HEK293 (cell line): ENCODE data around the gene FBH1.

ENCODE experiments used
- ZBTB26 ChIP-seq: fragments of 450-650 bp; formaldehyde crosslinking; optimal IDR thresholded peaks from 2 replicates; pipeline ENCODE3; 2016; ENCODE audit warnings: missing biosample characterization, mild to moderate bottlenecking, missing genetic modification characterization
- ZNF169 ChIP-seq: fragments of 450-650 bp; formaldehyde crosslinking; IDR thresholded peaks from 2 replicates; pipeline ENCODE4 v1.5.1; 2016; ENCODE audit warnings: missing biosample characterization, missing genetic modification characterization
- ZNF433 ChIP-seq: fragments of 450-650 bp; formaldehyde crosslinking; IDR thresholded peaks from 2 replicates; pipeline ENCODE4 v1.5.1; 2016; ENCODE audit warnings: missing biosample characterization, missing genetic modification characterization, low read depth
- ZNF510 ChIP-seq: fragments of 450-650 bp; formaldehyde crosslinking; IDR thresholded peaks from 2 replicates; pipeline ENCODE4 v1.5.1; 2018; ENCODE audit warnings: mild to moderate bottlenecking, missing genetic modification characterization, missing biosample characterization; ENCODE audit not compliant: insufficient replicate concordance
- ZNF549 ChIP-seq: fragments of 450-650 bp; IDR thresholded peaks from 2 replicates; pipeline ENCODE4 v1.5.1; 2018; ENCODE audit warnings: missing biosample characterization, missing genetic modification characterization, mild to moderate bottlenecking, inconsistent platforms, moderate library complexity
- ZNF830 ChIP-seq: fragments of 450-650 bp; IDR thresholded peaks from 2 replicates; pipeline ENCODE4 v1.5.0; 2018; ENCODE audit warnings: missing biosample characterization, missing genetic modification characterization, low read depth, mild to moderate bottlenecking, moderate library complexity
- TF ChIP-seq, protein P1 (sequence below): fragments of 450-650 bp; formaldehyde crosslinking; IDR thresholded peaks from 2 replicates; pipeline ENCODE4 v1.5.1; 2016; ENCODE audit warnings: missing biosample characterization, missing genetic modification characterization

- TF ChIP-seq ZNF169 (tag by site-specific recombination) (no peak), ZNF510 (tag by site-specific recombination) (no peak), ZNF433 (tag by site-specific recombination) (no peak), ZNF830 (tag by site-specific recombination) (no peak), ZBTB26 (tag by site-specific recombination) (no peak), ZNF549 (tag by site-specific recombination) (no peak)
- TF ChIP-seq, protein P1, sequence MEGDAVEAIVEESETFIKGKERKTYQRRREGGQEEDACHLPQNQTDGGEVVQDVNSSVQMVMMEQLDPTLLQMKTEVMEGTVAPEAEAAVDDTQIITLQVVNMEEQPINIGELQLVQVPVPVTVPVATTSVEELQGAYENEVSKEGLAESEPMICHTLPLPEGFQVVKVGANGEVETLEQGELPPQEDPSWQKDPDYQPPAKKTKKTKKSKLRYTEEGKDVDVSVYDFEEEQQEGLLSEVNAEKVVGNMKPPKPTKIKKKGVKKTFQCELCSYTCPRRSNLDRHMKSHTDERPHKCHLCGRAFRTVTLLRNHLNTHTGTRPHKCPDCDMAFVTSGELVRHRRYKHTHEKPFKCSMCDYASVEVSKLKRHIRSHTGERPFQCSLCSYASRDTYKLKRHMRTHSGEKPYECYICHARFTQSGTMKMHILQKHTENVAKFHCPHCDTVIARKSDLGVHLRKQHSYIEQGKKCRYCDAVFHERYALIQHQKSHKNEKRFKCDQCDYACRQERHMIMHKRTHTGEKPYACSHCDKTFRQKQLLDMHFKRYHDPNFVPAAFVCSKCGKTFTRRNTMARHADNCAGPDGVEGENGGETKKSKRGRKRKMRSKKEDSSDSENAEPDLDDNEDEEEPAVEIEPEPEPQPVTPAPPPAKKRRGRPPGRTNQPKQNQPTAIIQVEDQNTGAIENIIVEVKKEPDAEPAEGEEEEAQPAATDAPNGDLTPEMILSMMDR = no peak
Measured at GRCh38 chr10:5910323-5911100, 20.5 kb downstream of the FBH1 start.
